ENCODE results near the gene AIRE. TPM values are rescaled to one million over a fixed set of nuclear protein-coding genes. Genes with fewer than 3 reads are reported as not detected.

AIRE gene
- total and polyA plus RNA-seq, 12 donors = 0.06 to 1.1 (median 0.09) TPM; not detected in 8

DNA sequence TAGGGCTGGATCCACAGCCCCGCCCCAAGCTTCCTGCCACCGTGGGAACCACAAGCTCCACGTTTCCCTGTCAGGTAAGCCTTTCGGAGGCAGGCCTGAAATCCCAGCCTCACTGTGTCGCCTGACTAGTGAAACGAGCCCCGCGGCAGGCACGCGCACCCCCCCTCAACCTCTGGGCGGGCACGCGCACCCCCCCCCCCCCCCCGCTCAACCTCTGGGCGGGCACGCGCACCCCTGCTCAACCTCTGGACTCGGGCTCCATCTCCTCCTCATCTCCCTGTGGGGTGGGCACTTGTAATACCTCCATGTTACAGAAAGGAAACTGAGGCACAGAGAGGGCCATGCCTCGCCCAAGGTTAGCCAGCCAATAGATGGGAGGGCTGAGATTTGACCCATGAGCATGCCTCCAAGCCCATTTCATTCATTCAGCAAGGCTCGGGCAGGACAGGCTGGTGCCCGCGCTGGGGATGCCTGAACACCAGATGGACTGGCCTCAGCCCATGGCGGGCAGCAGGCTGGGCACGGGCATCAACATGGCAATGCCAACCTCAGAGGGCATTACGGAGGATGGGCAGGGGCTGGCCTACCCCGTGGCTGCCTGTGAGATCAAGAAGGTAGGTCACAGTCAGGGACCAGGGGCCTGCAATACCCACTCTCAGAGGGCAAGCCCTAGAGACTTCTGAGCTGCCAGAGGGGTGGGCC, 48.8 kb downstream of the AIRE start:
- H3K27me3 ChIP-seq = no peaks in the 10 kb centered on the region
- no peaks in the 10 kb centered on the region for H3K9me3 ChIP-seq (replicated peaks in 1 of 3)
- intact Hi-C loops (cut with DNase I) = loop anchor here in 1 of 2 donors (5.0 kb wide), 1 partner anchor 32 kb away; the partner anchor contains the start of gene PFKL
- no peak for DNase-seq
- TF ChIP-seq, protein P1, sequence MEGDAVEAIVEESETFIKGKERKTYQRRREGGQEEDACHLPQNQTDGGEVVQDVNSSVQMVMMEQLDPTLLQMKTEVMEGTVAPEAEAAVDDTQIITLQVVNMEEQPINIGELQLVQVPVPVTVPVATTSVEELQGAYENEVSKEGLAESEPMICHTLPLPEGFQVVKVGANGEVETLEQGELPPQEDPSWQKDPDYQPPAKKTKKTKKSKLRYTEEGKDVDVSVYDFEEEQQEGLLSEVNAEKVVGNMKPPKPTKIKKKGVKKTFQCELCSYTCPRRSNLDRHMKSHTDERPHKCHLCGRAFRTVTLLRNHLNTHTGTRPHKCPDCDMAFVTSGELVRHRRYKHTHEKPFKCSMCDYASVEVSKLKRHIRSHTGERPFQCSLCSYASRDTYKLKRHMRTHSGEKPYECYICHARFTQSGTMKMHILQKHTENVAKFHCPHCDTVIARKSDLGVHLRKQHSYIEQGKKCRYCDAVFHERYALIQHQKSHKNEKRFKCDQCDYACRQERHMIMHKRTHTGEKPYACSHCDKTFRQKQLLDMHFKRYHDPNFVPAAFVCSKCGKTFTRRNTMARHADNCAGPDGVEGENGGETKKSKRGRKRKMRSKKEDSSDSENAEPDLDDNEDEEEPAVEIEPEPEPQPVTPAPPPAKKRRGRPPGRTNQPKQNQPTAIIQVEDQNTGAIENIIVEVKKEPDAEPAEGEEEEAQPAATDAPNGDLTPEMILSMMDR (IDR thresholded peaks at IDR 0.05) = no peak
- no peak for TF ChIP-seq POLR2A (IDR thresholded peaks at IDR 0.05)
- WGBS, 4 donors = 84 to 90% (median 85%) methylated on average over 11 to 26 of the region's 26 CpGs
- H3K27ac ChIP-seq = no peak overlapping the region
- H3K4me3 ChIP-seq = no peak overlapping the region
- H3K4me1 ChIP-seq (replicated peaks in 1 of 2) = peaks cover 5 to 8% of the 10 kb centered on the region in 2 donors
- peaks cover 0 to 30% of the 10 kb centered on the region in 2 donors for H3K36me3 ChIP-seq (replicated peaks in 1 of 2)

DNA sequence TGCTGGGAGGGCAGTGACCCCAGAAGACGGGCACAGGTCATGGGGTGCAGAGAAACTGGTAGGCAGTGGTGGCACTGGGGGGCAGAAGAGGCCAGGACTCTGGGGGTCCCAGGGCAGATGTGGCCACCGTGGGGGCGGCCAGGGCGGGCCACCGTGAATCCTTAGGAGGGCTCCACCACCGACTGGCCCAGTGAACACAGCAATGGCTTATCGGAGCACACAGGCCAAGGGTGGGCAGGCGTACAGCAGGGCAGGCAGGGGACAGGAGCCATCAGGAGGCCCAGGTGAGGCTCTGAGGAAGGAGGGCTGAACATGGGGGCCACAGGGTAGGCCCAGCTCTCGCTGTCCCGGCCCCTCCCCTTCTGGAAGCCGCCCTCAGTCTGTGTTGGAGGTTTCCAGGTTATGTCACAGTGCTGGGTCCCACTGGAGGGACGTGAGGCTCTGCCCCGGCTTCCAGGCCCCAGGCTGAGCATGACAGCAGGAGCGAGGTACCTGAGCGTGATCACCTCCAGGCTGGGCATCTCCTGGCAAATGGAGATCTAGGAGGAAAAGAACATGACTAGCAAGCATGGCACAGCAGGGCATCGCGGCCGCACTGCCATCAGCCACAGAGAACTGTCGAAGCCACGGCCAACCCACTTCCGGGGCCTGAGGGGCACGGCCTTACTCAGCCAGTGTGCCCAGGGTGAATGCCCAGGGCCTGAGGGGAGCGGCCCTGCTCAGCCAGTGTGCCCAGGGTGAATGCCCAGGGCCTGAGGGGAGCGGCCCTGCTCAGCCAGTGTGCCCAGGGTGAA, 49.8 kb downstream of the AIRE start:
- peaks cover 0 to 30% of the 10 kb centered on the region in 2 donors for H3K36me3 ChIP-seq (replicated peaks in 1 of 2)
- 91 to 97% (median 93%) methylated on average over 14 to 23 of the region's 24 CpGs for WGBS, 4 donors
- no peak for DNase-seq
- TF ChIP-seq POLR2A (IDR thresholded peaks at IDR 0.05) = no peak
- TF ChIP-seq, protein P1 (IDR thresholded peaks at IDR 0.05) = no peak
- no peaks in the 10 kb centered on the region for H3K9me3 ChIP-seq (replicated peaks in 1 of 3)
- H3K4me3 ChIP-seq = no peak overlapping the region
- no peaks in the 10 kb centered on the region for H3K27me3 ChIP-seq
- H3K4me1 ChIP-seq (replicated peaks in 1 of 2) = peaks cover 11 to 18% of the 10 kb centered on the region in 2 donors
- intact Hi-C loops (cut with DNase I) = loop anchor here in 1 of 2 donors (5.0 kb wide), 1 partner anchor 33 kb away; the partner anchor contains the start of gene PFKL
- H3K27ac ChIP-seq = no peak overlapping the region

DNA sequence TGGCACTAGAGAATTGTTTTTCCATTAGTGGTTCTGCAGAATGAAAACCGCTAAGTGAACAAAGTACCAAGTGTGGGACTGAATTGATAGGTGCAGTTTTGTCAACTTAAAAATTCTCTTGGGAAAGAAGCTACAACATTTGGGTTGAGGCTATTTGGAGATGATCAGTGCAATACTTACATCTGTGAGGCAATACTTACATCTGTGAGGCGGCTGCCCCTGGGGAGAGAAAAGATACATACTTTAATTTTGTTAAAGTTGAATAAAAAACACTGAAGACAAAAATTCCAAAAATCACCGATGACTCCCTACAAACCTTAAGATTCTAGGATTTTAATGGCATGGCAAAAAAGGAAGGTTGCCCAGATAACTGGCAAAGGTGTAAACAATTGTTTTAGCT, 51.8 kb downstream of the AIRE start:
- H3K9me3 ChIP-seq (replicated peaks in 1 of 3) = no peaks in the 10 kb centered on the region
- no peak for DNase-seq
- no peak overlapping the region for H3K4me3 ChIP-seq
- no peaks in the 10 kb centered on the region for H3K27me3 ChIP-seq
- peaks cover 11 to 19% of the 10 kb centered on the region in 2 donors for H3K4me1 ChIP-seq (replicated peaks in 1 of 2)
- peaks cover 0 to 21% of the 10 kb centered on the region in 2 donors for H3K36me3 ChIP-seq (replicated peaks in 1 of 2)
- no peak for TF ChIP-seq POLR2A (IDR thresholded peaks at IDR 0.05)
- TF ChIP-seq, protein P1 (IDR thresholded peaks at IDR 0.05) = no peak
- no peak overlapping the region for H3K27ac ChIP-seq
- WGBS, 4 donors = 69 to 93% (median 79%) methylated on average over 3 of the region's 3 CpGs
- intact Hi-C loops (cut with DNase I) = loop anchor here in 1 of 2 donors (5.0 kb wide), 1 partner anchor 35 kb away; the partner anchor contains the start of gene PFKL

Data from adrenal gland (tissue), 12 donors.